DMS53 treated with DMSO at 0.1 percent for 48 hours (cell line): Measurements from ENCODE around the gene HSPBAP1.
"Not testable (repeated sequence)": the region's sequence is repeated elsewhere in the genome, so short reads cannot be mapped to it uniquely, and the experiment has no call there.

Experiments
- DNase-seq: peaks from one replicate; lab custom pipeline; 2025; ENCODE audit not compliant: unreplicated experiment; lab: John Stamatoyannopoulos, UW

HSPBAP1 gene

DNA sequence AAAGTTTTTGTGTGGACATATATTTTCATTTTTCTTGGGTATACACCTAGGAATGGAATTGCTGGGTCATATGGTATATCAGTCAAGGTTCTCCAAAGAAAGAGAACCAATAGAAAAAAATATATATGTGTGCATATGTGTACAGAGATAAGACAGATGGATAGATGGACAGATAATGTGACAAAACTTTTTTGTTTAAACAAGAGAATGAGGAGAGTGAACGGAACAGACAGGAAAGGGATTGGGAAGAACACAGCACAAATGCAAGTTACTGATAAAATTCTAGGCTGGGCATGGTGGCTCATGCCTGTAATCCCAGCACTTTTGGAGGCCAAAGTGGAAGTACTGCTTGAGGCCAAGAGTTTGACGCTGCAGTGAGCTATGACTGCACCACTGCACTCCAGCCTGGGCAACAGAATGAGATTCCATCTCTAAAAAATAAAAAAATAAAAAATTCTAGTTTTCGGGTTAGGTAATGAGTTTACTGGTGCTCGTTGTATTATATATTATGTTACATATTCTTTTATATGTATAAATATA, 50.0 kb downstream of the HSPBAP1 start:
- DNase-seq, result no peak

DNA sequence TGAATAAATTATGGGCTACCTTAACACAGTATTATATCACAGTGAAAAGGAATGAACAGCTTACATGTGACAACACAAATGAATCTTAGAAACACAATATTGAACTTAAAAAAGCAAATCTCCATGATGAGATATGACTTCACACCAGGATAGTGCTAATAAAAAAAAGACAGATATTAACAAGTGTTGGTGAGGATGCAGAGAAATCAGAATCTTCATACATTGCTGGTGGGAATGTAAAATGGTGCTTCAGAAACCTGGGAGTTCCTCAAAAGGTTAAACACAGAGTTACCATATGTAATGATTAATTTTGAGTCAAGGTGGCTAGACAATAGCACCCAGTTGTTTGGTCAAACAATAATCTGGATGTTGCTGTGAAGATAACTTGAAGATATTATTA, 51.4 kb downstream of the HSPBAP1 start:
- DNase-seq, result no peak

DNA sequence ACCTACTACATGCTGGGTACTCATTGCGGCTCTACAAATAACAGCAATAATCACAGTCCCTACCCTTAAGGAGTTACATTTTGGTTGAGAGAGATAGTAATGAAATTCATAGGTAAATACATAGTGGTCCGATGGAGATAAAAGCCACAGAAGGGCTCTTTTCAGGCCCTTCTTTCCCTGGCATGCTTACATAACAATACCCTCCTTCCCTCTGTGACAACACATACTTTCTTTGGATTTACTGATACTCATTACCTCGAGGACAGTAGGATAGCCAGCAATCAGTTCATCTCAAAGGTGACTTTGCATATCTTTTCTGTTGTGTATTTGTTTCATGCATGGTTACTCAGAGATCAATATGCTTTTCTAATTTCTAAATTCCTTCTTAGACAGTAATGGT, 54.5 kb downstream of the HSPBAP1 start:
- DNase-seq, result no peak

DNA sequence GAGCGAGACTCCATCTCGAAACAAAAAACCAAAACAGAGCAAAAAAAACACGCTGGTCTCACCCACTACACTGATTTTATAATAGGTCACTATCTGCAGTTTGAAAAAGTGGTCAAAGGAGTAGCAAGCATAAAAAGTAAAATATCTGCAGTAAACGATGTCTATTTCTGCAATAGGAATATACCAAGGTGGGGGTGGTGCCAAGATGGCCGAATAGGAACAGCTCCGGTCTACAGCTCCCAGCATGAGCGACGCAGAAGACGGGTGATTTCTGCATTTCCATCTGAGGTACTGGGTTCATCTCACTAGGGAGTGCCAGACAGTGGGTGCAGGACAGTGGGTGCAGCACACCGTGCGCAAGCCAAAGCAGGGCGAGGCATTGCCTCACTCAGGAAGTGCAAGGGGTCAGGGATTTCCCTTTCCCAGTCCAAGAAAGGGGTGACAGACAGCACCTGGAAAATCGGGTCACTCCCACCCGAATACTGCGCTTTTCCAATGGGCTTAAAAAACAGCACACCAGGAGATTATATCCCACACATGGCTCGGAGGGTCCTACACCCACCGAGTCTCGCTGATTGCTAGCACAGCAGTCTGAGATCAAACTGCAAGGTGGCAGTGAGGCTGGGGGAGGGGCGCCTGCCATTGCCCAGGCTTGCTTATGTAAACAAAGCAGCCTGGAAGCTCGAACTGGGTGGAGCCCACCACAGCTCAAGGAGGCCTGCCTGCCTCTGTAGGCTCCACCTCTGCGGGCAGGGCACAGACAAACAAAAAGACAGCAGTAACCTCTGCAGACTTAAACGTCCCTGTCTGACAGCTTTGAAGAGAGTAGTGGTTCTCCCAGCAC, 60.7 kb downstream of the HSPBAP1 start:
- DNase-seq, result peak; percentile 16

DNA sequence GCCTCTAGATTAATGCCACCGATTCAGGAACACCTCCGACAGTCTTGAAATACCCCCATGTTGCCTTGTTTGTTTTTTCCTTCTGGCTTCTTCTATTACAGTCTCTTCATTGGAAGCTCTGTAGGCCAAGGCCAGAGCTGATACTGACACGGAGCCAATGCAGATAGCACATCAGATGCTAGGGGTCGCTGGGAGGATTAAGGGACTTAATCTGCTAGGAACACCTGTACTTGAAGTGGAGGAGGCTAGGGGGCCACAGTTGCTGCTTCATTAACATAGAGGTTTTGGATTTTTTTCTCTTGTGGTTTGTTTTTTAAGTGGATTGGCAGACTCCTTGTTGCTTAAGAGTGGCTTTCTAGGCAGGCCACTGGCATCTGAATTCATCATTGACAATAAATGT, 63.4 kb downstream of the HSPBAP1 start:
- DNase-seq, result no peak

DNA sequence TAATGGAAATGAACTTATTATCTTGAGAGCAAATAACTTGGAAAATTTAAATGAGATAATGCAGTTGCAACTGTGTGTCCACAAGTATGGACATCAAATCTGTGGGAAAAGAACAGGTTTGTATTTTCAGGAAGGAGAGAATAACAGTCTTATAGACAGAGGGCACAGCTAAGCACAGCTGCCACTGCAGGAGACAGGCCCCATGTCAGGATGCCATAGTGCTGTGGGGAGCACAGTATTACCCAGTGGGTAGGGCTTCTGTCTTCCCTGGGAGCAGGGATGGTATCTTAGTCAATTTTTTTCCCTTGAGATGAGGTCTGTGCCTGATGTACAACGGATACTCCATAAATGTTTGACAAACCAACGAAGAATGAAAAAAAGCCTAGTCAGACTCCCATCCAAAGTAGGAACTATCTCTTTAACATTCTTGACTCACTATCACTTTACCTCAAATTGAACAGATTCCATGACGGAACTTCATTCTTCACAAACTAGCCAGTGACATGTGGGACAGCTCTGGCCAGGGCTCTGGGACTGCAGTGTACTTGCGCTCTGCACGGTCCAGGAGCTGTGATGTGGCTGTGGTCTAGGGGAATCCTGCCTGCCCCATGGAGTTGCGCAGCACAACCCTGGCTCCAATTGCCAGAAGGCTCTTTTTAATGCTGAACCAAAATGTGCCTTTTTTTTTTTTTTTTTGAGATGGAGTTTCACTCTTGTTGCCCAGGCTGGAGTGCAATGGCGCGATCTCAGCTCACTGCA, 64.7 kb downstream of the HSPBAP1 start:
- DNase-seq, result no peak

DNA sequence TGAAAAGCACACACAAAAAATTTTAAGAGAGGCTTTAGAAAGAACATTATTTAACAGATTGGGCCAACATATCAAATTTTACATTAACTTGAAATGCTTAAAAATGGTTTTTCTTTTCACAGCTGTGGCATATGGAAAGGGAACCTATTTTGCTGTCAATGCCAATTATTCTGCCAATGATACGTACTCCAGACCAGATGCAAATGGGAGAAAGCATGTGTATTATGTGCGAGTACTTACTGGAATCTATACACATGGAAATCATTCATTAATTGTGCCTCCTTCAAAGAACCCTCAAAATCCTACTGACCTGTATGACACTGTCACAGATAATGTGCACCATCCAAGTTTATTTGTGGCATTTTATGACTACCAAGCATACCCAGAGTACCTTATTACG, 65.4 kb downstream of the HSPBAP1 start:
- no peak for DNase-seq

DNA sequence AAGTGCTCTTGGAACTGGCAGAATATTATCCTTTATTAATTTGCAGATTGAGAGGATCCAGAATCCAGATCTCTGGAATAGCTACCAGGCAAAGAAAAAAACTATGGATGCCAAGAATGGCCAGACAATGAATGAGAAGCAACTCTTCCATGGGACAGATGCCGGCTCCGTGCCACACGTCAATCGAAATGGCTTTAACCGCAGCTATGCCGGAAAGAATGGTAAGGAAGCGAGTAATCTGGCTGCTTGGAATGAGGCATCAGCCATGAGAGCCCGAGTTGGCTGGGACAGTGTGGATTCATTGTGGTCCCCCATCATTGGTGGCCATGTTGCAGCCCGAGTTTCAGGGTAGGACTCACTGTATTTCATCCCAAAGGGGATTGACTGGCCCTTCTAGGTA, 65.9 kb downstream of the HSPBAP1 start:
- DNase-seq, result no peak

DNA sequence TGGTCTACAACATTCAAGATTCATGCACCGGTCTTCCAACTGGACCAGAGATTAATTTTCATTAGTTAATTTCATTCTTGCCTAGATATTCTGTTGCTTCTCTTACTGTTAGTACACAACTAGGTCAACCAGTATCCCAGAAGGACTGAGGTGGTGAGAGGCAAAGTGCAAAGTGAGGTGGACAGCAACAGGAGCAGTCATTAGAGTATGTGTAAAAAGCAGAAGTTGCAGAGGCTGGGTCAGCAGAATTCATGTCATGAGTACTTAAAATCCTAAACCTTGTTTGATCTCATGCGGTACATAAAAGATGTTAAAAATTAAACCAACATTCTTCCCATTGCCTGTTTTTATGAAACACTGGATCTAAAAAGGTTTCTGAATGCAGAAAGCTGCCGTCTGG, 66.3 kb downstream of the HSPBAP1 start:
- DNase-seq, result no peak

DNA sequence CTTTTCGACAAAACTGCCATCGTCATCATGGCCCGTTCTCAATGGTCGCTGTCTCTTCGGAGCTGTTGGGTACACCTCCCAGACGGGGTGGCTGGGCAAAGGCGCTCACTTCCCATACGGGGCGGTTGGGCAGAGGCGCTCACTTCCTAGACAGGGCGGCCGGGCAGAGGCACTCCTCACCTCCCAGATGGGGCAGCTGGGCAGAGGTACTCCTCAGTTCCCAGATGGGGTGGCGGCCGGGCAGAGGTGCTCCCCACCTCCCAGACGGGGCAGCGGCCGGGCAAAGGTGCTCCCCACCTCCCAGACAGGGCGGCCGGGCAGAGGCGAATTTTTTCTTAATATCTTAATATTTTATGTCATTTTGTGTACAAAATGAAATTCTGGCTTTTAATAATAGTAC, 68.5 kb downstream of the HSPBAP1 start:
- DNase-seq, result no peak

DNA sequence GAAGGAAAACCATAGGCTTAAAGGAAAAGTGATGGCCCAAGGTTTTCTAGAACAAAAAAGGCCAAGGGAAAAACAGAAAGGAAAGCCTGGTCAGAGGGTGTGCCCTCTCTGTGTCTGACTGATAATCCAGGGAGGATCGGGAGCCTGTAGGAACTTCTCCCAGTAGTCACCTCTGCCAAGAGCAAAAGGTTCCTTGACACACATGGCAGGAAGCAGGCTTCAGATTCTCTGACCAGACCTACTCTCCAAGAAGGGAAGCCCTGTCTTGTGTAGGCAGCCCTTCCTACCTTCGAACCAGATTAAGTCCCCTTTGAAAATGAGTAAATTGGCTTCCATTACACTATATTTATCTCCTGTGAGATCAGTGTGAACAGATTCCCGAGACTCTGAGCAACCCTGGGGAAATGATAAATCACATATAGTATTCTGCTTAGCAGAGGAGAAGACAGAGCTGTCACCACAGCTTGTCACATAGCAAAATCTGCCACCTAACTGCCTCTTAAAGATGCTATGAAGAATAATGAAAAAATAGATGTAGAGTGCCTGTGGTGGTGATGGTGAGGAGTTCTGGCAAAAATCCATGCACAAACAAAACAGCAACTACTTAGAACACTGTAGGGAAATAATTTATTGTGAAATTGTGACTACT, 74.2 kb downstream of the HSPBAP1 start:
- DNase-seq, result no peak

DNA sequence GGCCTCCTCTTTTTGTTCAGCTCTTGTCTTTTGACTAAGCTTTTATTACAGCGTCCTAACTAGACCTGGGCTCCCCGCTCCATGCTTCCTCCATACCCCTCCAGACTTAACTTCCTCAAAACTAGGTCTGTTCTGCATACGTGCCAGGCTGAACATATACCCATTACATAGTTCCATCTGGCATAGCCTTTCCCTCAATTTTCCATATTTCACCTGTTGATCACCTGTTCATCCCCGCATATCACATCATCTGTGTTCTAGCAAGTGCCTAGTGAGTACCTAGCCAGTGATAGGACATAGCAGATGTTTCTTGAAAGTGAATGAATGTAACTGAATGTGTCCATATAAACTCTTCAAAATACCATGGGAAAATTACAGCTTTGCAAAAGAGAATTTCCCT, 77.0 kb downstream of the HSPBAP1 start:
- no peak for DNase-seq

DNA sequence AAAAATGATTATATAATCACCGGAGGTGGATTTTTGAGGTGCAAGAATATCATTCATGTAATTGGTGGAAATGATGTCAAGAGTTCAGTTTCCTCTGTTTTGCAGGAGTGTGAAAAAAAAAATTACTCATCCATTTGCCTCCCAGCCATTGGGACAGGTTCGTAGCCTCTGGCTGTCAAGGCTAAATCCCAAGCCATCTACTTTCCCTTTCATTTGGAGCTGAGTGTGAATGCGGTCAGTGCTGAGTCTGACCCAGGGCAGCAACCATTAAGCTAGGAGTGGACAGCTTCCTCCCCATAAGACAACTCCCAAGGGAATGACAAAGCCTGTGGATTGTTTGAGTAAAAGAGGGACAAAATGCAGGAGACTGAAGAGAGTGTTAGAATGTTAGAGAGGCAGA, 79.4 kb downstream of the HSPBAP1 start:
- no peak for DNase-seq

DNA sequence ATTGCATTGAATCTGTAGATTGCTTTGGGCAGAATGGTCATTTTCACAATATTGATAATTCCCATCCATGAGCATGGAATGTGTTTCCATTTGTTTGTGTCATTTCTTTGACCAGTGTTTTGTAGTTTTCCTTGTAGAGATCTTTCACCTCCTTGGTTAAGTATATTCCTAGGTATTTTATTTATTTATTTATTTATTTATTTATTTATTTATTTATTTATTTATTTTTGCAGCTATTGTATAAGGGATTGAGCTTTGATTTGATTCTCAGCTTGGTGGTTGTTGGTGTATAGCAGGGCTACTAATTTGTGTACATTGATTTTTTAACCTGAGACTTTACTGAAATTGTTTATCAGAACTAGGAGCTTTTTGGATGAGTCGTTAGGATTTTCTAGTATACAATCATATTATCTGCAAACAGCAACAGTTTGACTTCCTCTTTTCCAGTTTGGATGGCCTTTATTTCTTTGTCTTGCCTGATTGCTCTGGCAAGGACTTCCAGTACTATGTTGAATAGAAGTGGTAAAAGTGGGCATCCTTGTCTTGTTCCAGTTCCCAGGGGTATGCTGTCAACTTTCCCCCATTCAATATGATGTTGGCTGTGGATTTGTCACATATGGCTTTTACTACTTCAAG, 82.9 kb downstream of the HSPBAP1 start:
- DNase-seq, result not testable (repeated sequence)

DNA sequence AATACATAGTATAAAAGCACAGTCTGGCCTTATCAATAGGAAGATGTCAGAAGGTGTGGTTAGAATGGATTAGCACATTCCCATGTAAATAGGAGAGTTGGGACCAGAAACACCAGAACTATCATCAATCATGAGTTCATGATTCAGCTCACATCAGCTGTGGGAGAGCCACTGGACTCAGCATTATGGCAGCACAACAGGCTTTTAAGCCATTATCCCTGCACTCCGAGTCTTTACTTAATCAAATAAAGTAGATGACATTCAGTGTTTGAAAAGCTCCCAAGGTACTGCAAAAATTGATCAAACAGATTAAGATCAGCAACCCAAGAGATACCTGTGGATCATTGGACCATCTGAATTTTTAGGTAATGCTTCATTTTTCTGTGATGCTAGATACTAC, 88.3 kb downstream of the HSPBAP1 start:
- no peak for DNase-seq

DNA sequence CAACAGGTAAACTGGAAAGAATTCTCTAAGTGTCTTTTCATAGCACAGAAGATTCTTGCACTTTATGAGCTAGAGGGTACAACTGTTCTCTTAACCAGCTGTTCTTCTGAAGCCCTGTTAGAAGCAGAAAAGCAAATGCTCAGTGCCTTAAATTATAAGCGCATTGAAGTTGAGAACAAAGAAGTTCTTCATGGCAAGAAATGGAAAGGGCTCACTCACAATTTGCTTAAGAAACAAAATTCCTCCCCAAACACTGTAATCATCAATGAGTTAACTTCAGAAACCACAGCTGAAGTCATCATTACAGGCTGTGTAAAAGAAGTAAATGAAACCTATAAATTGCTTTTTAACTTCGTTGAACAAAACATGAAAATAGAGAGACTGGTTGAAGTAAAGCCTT, 93.4 kb downstream of the HSPBAP1 start:
- DNase-seq, result no peak

DNA sequence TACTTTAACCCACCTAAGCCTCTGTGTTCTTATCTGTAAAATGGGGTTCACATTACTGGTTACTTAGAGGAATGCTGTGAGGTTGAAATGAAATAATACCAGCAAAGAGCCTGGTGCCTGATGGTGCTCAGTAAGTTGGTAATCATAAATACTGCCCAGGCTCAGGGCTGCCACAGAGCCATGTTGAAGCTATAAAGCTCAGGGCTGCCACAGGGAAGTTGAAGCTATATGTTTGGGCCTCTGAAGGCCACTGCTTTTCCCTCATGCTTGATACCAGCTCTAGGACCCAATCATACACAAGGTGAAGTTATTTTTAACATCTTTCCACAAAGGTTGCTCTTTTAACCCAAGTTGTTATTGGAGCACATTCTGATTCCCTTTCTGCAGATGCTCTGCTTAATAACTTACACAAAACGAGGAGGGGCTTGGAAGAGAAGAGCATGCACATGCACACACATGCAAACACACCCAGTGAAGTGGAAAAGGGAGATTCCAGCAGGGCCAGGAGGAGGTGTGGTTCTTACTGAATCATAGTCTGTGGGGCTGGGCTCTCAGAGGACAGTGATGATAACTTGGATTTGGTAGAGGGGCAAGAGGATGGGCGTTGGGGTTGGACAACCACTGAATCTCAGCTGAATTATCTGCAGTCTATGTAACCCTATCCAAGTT, 95.5 kb downstream of the HSPBAP1 start:
- no peak for DNase-seq

DNA sequence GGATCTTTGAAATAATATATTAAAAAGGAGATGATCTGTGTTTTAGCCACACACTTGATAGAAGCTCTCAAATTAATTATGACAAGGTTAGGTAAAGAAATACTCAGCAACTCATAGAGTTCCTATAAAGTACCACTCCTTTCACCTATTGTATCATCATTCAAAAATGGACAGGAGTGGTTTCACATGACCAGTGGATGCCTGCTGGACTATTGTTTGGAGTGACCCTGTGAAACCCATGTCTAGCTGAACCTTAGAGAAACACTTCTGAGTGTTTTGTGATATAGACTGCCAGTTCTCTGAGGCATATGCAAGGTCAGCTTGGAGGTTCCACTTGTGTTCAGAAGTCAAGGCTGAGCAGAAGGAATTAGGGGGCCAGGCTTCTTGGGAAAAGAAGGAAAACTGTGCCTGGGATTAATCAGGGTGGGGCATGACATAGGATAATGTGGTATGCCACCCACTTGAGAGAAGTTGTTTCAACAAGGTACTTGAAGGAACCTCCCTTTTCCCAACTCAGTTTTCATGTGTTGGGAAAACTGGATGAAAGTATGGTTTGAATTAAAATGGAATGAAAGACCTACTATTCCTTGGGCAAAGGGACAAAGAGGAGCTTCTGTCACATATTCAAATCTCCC, 97.6 kb downstream of the HSPBAP1 start:
- no peak for DNase-seq

DNA sequence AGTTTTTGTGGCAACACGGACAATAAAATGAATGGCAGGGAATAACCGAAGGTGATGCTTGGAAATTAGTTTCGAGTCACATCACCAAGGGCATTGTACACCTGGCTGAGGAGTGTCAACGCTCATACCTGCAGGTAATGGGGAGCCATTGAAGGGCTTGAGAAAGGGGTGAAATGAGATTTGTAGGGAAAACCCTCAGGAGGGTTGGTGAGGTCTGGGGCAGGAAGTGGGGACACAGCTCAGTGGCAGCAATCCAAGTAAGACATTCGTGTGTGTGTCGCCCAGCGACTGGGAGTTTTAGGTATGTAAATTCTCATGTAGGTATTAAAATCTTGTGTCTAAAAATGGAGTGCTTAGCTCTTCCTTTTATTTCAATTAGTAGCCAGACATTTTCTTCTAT, 98.7 kb downstream of the HSPBAP1 start:
- DNase-seq, result no peak

DNA sequence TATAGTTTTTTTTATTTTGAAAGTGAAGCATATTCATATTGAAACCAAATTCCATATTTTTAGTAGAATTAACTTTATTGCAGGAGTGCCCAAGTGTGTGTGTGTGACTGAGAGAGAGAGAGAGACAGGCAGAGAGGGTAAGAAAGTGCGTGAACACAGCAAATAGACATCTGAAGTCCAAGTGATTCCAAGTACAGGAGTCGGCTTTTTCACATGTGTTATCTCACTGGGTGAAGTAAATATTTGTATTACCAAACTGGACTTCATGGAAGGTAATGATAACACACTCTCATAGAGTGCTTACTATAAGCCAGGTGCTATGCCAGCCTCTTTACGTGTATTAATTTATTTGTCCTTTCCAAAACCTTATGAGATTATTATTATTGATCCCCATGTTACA, 101.0 kb downstream of the HSPBAP1 start:
- DNase-seq, result no peak
